ENCODE data around the gene CIC. TPM values are rescaled to one million over a fixed set of nuclear protein-coding genes. Genes with fewer than 3 reads are reported as not detected.

Gene CIC
- total RNA-seq, 1 donor from 2014 or later, result 63.9 TPM

DNA sequence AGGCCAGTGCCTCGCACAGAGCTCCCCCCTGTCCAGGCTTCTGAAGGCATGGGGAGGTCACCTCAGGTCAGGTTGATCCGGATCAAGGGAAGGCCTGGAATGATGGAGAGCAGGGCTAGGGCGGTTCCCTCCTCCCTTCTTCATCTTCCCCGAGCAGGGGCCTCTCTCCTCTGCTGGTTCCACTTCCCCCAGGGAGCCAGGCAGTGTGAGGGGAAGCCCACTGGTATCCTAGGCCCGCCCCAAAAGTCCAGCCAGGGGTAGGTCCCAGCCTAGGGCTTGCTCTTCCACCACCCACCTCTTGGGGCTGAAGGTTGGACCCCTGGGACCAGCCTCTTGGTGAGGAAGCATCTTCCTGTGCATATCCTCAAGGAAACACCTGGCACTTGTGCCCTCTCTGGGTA lies 16.5 kb downstream of the CIC start:
- peak overlapping the region; percentile 76 for H3K4me3 ChIP-seq (ENCODE audit: low read depth, low read length)
- no peak for DNase-seq (ENCODE audit: low read depth)
- no peak for TF ChIP-seq CTCF (conservative IDR thresholded peaks at IDR 0.05; ENCODE audit: low read depth, low read length)

DNA sequence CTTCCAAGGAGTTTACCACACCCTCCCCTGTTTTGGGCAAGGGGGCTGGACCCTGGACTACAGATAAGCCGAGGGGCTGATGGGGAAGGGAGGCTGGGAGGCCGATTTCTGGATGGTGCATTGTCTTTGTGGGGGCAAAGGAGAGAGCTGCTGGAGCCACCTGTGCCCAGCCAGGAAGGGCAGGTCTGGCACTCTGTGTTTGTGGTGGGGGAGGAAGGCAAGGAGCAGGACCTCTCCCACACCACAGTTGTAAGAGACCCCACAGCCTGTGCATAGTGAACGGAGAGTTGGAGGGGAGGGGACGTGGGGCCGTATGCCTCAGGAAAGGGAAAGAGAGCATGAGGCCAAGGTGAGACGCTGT lies 16.9 kb downstream of the CIC start:
- no peak for DNase-seq (ENCODE audit: low read depth)
- no peak for TF ChIP-seq CTCF (conservative IDR thresholded peaks at IDR 0.05; ENCODE audit: low read depth, low read length)
- H3K4me3 ChIP-seq (ENCODE audit: low read depth, low read length), result peak overlapping the region; percentile 76

GRCh38 chr19:42286349-42287016 lies 17.4 kb downstream of the CIC start:
- DNase-seq (ENCODE audit: low read depth), result no peak
- peak overlapping the region; percentile 76 for H3K4me3 ChIP-seq (ENCODE audit: low read depth, low read length)
- TF ChIP-seq CTCF (conservative IDR thresholded peaks at IDR 0.05; ENCODE audit: low read depth, low read length), result no peak

DNA sequence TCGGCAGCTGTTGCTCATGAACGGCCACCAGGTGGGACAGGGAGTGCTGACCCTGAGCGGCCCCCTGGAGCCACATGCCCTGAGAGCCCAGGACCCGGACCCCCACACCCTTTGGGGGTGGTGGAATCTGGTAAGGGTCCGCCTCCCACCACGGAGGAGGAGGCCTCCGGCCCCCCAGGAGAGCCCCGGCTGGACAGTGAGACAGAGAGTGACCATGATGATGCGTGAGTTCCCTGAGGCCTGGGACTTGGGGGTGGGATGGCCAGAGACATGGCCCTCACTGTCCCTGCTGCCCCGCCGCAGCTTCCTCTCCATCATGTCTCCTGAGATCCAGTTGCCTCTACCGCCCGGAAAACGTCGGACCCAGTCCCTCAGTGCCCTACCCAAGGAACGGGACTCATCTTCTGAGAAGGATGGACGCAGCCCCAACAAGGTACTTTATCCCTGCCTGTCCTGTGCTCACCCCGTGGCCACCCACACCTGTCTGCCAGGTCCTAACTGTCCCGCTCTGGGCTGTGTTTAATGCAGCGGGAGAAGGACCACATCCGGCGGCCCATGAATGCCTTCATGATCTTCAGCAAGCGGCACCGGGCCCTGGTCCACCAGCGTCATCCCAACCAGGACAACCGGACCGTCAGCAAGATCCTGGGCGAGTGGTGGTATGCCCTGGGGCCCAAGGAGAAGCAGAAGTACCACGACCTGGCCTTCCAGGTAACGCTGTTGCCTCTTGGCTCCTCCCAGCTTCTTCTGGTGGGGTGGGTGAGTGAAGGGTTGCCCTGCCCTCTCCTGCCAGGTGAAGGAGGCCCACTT lies 18.2 kb downstream of the CIC start:
- TF ChIP-seq CTCF (conservative IDR thresholded peaks at IDR 0.05; ENCODE audit: low read depth, low read length), result no peak
- no peak for DNase-seq (ENCODE audit: low read depth)
- H3K4me3 ChIP-seq (ENCODE audit: low read depth, low read length), result no peak overlapping the region

- no peak for DNase-seq (ENCODE audit: low read depth)
- H3K4me3 ChIP-seq (ENCODE audit: low read depth, low read length), result no peak overlapping the region
- TF ChIP-seq CTCF (conservative IDR thresholded peaks at IDR 0.05; ENCODE audit: low read depth, low read length), result no peak
Measured at GRCh38 chr19:42287827-42288107, 18.7 kb downstream of the CIC start.

DNA sequence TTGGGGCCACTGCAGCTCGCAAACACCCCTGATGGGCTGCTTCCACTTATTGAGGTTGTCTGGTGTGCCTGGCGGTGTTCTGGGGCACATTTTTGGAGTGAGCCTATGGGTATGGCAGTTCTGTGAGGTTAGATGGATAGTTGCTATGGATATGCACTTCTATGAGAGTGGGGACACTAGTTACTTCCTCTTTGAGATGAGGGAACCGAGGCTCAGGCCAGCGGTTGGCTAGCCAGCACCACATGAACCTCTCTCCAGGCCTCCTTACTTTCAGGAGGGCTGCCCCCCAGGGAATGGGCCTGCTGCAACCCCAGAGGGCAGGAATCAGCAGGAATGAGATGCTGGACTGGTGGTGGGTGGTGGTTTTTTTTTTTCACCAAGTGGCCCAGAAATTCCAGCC lies 19.3 kb downstream of the CIC start:
- H3K4me3 ChIP-seq (ENCODE audit: low read depth, low read length), result no peak overlapping the region
- TF ChIP-seq CTCF (conservative IDR thresholded peaks at IDR 0.05; ENCODE audit: low read depth, low read length), result no peak
- DNase-seq (ENCODE audit: low read depth), result no peak
